T-cell (primary cell): Measurements from ENCODE around the gene SNHG17. TPM values are rescaled to one million over a fixed set of nuclear protein-coding genes. Genes with fewer than 3 reads are reported as not detected.
"Not testable (repeated sequence)": the region's sequence is repeated elsewhere in the genome, so short reads cannot be mapped to it uniquely, and the experiment has no call there.

Experiments used
- ATAC-seq, 4 experiments: fragments of 200-7000 bp in 3 of 4; fragments of 150-1000 bp in 1 of 4; cut with Tn5 transposase; replicated peaks in 1 of 4; 1 replicate in 3 of 4; 2 replicates in 1 of 4; pipeline ENCODE4 v1.10.0; 2021; ENCODE audit warnings: moderate library complexity in 3 of 4, mild to moderate bottlenecking in 2 of 4, moderate number of reproducible peaks in 1 of 4
- CTCF ChIA-PET, 2 donors: fragments of 300-600 bp; sonication (Branson Sonifier 250); formaldehyde crosslinking; loops; one replicate each; lab custom pipeline; 2022; ENCODE audit warnings: antibody characterized with exemption in 2 of 2; lab: Charles Lee
- POLR2A ChIA-PET, 2 donors: fragments of 300-600 bp; sonication (Branson Sonifier 250); formaldehyde crosslinking; loops; one replicate each; lab custom pipeline; 2022; ENCODE audit warnings: antibody characterized with exemption in 2 of 2; lab: Charles Lee
- DNase-seq, 35 experiments: peaks; one replicate each; pipeline versions ENCODE4 v3.0.0 to v3.0.0-alpha.2; 2013 to 2023
- H3K27ac ChIP-seq: one replicate; pipeline ENCODE4 v1.5.1; 2013; ENCODE audit warnings: low read length
- H3K27me3 ChIP-seq, 2 experiments: replicated peaks in 1 of 2; 1 replicate in 1 of 2; 2 replicates in 1 of 2; pipeline versions ENCODE4 v1.6.1 to v1.7.0; 2013; ENCODE audit warnings: low read length in 1 of 2, mixed read lengths in 1 of 2; ENCODE audit not compliant: control insufficient read depth in 2 of 2, insufficient read depth in 2 of 2; ENCODE audit errors: extremely low read depth in 1 of 2
- H3K36me3 ChIP-seq, 2 donors: 1 replicate in 1 of 2; 2 replicates in 1 of 2; pipeline versions ENCODE4 v1.6.1 to v1.7.0; 2013; ENCODE audit warnings: low read length in 1 of 2; ENCODE audit not compliant: control insufficient read depth in 2 of 2, insufficient read depth in 1 of 2; ENCODE audit errors: extremely low read depth in 1 of 2
- H3K4me1 ChIP-seq, 2 experiments: 1 replicate in 1 of 2; 2 replicates in 1 of 2; pipeline versions ENCODE4 v1.6.1 to v1.7.0; 2013; ENCODE audit warnings: low read length in 2 of 2, mixed read lengths in 1 of 2; ENCODE audit not compliant: insufficient read depth in 2 of 2, control insufficient read depth in 1 of 2; ENCODE audit errors: extremely low read depth in 1 of 2
- H3K4me3 ChIP-seq, 2 donors: 1 replicate in 1 of 2; 2 replicates in 1 of 2; pipeline versions ENCODE4 v1.5.1 to v1.7.0; 2013; ENCODE audit warnings: mild to moderate bottlenecking in 2 of 2, low read length in 1 of 2, moderate library complexity in 1 of 2; ENCODE audit not compliant: control insufficient read depth in 1 of 2; ENCODE audit errors: extremely low read depth in 1 of 2
- H3K9me3 ChIP-seq: 2 replicates; pipeline ENCODE4 v1.7.0; 2013
- H3K27ac Mint-ChIP-seq, 2 donors: one replicate each; pipeline ENCODE4 v1.8.0; 2020 to 2021; ENCODE audit warnings: mild to moderate bottlenecking in 2 of 2, mixed read lengths in 2 of 2
- H3K27me3 Mint-ChIP-seq, 2 donors: one replicate each; pipeline ENCODE4 v1.8.0; 2021 to 2022; ENCODE audit warnings: mixed read lengths in 2 of 2
- H3K36me3 Mint-ChIP-seq: one replicate; pipeline ENCODE4 v1.8.0; 2021; ENCODE audit warnings: mixed read lengths
- H3K4me1 Mint-ChIP-seq, 3 donors: one replicate each; pipeline ENCODE4 v1.8.0; 2020 to 2022; ENCODE audit warnings: mixed read lengths in 3 of 3, mild to moderate bottlenecking in 1 of 3
- H3K4me3 Mint-ChIP-seq, 3 donors: one replicate each; pipeline ENCODE4 v1.8.0; 2020 to 2022; ENCODE audit warnings: mild to moderate bottlenecking in 3 of 3, mixed read lengths in 3 of 3, moderate library complexity in 3 of 3
- H3K9me3 Mint-ChIP-seq, 3 donors: one replicate each; pipeline ENCODE4 v1.8.0; 2020 to 2022; ENCODE audit warnings: mixed read lengths in 3 of 3
- WGBS: methylation state at CpG from one replicate; pipeline ENCODE4 v1.1.5; 2013; ENCODE audit warnings: missing lambda C conversion rate; ENCODE audit not compliant: insufficient coverage; 5-methylcytosine and 5-hydroxymethylcytosine counted together
- total RNA-seq, 35 experiments: library from RNA in 6 of 35; stranded (reverse) in 6 of 35; fragments of 120-200 nt in 1 of 35; gene quantifications; one replicate each; pipeline versions ENCODE4 v1.2.1 to v1.2.4 and lab custom pipeline; 2013 to 2026

The SNHG17 gene
- total RNA-seq, 5 donors from 2014 or later (not counting 1 experiment from before 2014, with no cell fraction given), result 46.7 to 77.9 (median 67.6) TPM

DNA sequence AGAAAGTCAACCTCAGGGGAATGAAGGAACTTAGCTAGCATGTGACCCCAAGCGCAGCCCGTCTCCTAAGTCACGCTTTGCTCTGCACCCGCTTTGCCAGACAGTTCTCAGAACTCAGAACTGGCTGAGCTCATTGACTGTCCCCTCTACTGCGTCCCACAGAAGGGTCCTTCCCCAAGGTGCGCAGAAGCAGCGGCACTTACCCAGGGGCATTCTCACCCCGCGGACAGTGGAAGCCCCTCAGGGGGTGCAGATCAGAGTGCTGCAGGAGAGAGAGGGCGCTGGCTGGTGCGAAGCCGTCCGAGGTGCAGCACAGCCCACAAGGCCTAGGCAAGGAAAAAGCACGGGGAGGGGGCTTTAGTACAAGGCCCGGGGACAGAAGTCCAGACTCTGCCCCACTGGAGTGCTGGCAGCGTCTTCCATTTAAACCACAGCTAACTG is 807 bp downstream of the SNHG17 start:
- ChIA-PET CTCF (interaction anchor here (0.6 to 3.5 kb wide), 9 partner anchors 9 to 1918 kb away, joined by 3 to 72 read pairs (median 5); partner anchors contain the start of gene RALGAPB (in 1 of the 2)), POLR2A (interaction anchor here in 1 of 2 donors (2.2 kb wide), 1 partner anchor 13 kb away, joined by 23 read pairs; no protein-coding TSS in a partner anchor)
- peak overlapping the region; percentile 88 for H3K27ac ChIP-seq
- H3K9me3 Mint-ChIP-seq, result no peaks in the 10 kb centered on the region
- peak overlapping the region; percentile 89 to 95 (median 93) for H3K4me3 Mint-ChIP-seq
- 5% methylated on average over 15 of the region's 16 CpGs for WGBS
- DNase-seq, result peak in 16 of 35 experiments; percentile 1 to 44 (median 13)
- H3K4me3 ChIP-seq, result peak overlapping the region; percentile 70 to 86
- peaks cover 6 to 29% of the 10 kb centered on the region in 2 experiments for H3K4me1 ChIP-seq
- peaks cover 0 to 6% of the 10 kb centered on the region in 2 experiments for H3K27me3 ChIP-seq
- peaks cover 46 to 48% (median 47%) of the 10 kb centered on the region in 3 donors for H3K4me1 Mint-ChIP-seq
- H3K27ac Mint-ChIP-seq, result peak overlapping the region; percentile 89 to 95
- peak in 3 of 4 experiments; percentile 31 to 40 (median 31) for ATAC-seq
- peaks cover 34% of the 10 kb centered on the region for H3K36me3 Mint-ChIP-seq
- peaks cover 0 to 6% of the 10 kb centered on the region in 2 donors for H3K27me3 Mint-ChIP-seq
- H3K36me3 ChIP-seq, result peaks cover 9 to 39% of the 10 kb centered on the region in 2 donors
- H3K9me3 ChIP-seq, result no peaks in the 10 kb centered on the region

DNA sequence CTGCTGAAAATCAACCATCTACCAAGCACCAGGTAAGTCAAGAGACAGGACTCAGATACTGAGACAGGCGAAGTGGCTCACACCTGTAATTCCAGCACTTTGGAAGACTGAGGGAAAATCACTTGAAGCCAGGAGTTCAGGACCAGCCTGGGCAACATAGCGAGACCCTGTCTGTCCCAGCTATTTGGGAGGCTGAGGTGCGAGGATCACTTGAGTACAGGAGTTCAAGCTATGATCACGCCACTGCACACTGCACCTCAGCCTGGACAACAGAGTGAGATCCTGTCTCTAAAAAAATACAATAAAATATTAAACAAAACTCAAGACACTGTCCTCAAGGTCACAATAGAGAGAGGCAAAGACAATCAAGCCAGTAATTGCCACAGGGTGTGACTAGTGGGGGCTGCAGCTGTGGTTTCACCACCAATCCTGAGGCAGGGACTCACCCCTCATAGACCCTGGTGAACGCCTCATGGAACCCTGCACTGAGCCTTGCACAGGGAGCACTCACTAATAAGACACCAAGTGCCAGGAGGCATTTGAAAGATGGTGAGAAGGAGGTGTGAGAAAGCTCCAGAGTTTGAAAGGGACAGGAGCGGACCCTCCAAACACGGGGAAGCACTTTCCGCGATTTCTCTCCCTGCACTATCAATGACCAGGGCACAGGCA is 1.7 kb downstream of the SNHG17 start:
- Mint-ChIP-seq H3K4me3 (peak overlapping the region; percentile 89 to 95 (median 93)), H3K27me3 (peaks cover 0 to 3% of the 10 kb centered on the region in 2 donors), H3K9me3 (no peaks in the 10 kb centered on the region), H3K36me3 (peaks cover 43% of the 10 kb centered on the region), H3K27ac (peak overlapping the region; percentile 89 to 95), H3K4me1 (peaks cover 52 to 54% (median 53%) of the 10 kb centered on the region in 3 donors)
- Histone ChIP-seq H3K4me1 (peaks cover 6 to 29% of the 10 kb centered on the region in 2 experiments), H3K27ac (peak overlapping the region; percentile 88), H3K27me3 (peaks cover 0 to 6% of the 10 kb centered on the region in 2 experiments), H3K9me3 (no peaks in the 10 kb centered on the region), H3K36me3 (peaks cover 9 to 48% of the 10 kb centered on the region in 2 donors), H3K4me3 (no peak overlapping the region)
- no peak for ATAC-seq
- POLR2A ChIA-PET, result interaction anchor here in 1 of 2 donors (2.2 kb wide), 1 partner anchor 13 kb away, joined by 23 read pairs; no protein-coding TSS in a partner anchor
- 100% methylated on average over 1 of the region's 9 CpGs for WGBS
- CTCF ChIA-PET, result interaction anchor here (0.6 to 3.5 kb wide), 7 partner anchors 11 to 427 kb away, joined by 3 to 72 read pairs (median 5); partner anchors contain the start of gene RALGAPB (in 1 of the 2)
- DNase-seq, result no peak

DNA sequence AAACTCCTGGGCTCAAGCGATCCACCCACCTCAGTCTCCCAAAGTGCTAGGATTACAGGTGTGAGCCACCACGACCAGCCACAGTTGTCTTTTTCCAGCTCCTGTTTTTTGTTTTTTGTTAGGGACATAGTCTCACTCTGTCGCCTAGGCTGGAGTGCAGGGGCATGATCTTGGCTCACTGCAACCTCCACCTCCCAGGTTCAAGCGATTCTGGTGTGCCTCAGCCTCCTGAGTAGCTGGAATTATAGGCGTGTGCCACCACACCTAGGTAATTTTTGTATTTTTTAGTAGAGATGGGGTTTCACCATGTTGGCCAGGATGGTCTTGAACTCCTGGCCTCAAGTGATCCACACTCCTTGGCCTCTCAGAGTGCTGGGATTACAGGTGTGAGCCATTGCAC is 2.3 kb downstream of the SNHG17 start:
- H3K36me3 Mint-ChIP-seq, result peaks cover 48% of the 10 kb centered on the region
- H3K27ac Mint-ChIP-seq, result not testable (repeated sequence)
- H3K36me3 ChIP-seq, result peaks cover 9 to 54% of the 10 kb centered on the region in 2 donors

DNA sequence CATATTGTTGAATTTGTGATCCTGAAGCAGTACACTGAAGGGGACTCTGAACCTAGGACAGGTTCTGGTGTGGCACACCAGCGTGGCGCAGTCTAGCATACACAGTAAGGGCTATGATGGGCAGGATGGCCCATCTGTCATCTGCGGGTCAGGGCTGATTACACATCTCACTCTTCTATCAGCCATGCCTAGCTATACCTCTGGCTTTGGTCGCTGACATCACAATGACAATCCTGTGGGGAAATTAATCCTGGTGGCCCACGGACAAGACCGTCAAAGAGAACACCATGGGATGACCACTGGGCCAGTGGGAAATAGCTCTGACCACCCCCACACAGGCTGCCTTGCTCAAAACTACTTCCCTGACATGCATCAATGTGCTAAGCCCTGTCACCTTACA is 2.8 kb downstream of the SNHG17 start:
- Mint-ChIP-seq H3K36me3 (peaks cover 51% of the 10 kb centered on the region), H3K27me3 (peaks cover 0 to 2% of the 10 kb centered on the region in 2 donors), H3K4me3 (peak overlapping the region in 1 of 3 donors; percentile 3), H3K4me1 (peaks cover 53 to 62% (median 57%) of the 10 kb centered on the region in 3 donors), H3K9me3 (no peaks in the 10 kb centered on the region), H3K27ac (peak overlapping the region; percentile 3 to 7)
- WGBS, result 90% methylated on average over 2 of the region's 6 CpGs
- no peak overlapping the region for H3K4me3 ChIP-seq
- DNase-seq, result no peak
- POLR2A ChIA-PET, result interaction anchor here in 1 of 2 donors (0.6 kb wide), 1 partner anchor 15 kb away, joined by 4 read pairs; no protein-coding TSS in a partner anchor
- peaks cover 9 to 59% of the 10 kb centered on the region in 2 donors for H3K36me3 ChIP-seq
- no peak overlapping the region for H3K27ac ChIP-seq
- CTCF ChIA-PET, result interaction anchor here in 1 of 2 donors (1.3 to 3.5 kb wide), 2 partner anchors 15 kb away, joined by 5 to 72 read pairs; no protein-coding TSS in a partner anchor
- no peak for ATAC-seq
- H3K9me3 ChIP-seq, result no peaks in the 10 kb centered on the region
- H3K27me3 ChIP-seq, result no peaks in the 10 kb centered on the region
- H3K4me1 ChIP-seq, result peaks cover 6 to 29% of the 10 kb centered on the region in 2 experiments

More for the DNA sequence above, 2.3 kb downstream of the SNHG17 start:
- H3K27ac ChIP-seq, H3K9me3 Mint-ChIP-seq, H3K27me3 Mint-ChIP-seq, H3K4me3 ChIP-seq, ATAC-seq, H3K9me3 ChIP-seq, H3K27me3 ChIP-seq, DNase-seq: not testable (repeated sequence)
- peaks cover 52 to 57% (median 57%) of the 10 kb centered on the region in 3 donors for H3K4me1 Mint-ChIP-seq
- WGBS, result 63% methylated on average over 2 of the region's 5 CpGs
- H3K4me3 Mint-ChIP-seq, result peak overlapping the region in 2 of 3 donors; percentile 17 to 89
- POLR2A ChIA-PET, result interaction anchor here in 1 of 2 donors (0.6 kb wide), 1 partner anchor 14 kb away, joined by 4 read pairs; no protein-coding TSS in a partner anchor
- peaks cover 6 to 29% of the 10 kb centered on the region in 2 experiments for H3K4me1 ChIP-seq
- CTCF ChIA-PET, result interaction anchor here in 1 of 2 donors (0.7 to 3.5 kb wide), 2 partner anchors 14 to 426 kb away, joined by 3 to 72 read pairs; no protein-coding TSS in a partner anchor

GRCh38 chr20:38430679-38431325 is 4.3 kb downstream of the SNHG17 start:
- WGBS, result 86% methylated on average over 8 of the region's 8 CpGs
- no peaks in the 10 kb centered on the region for H3K27me3 ChIP-seq
- H3K4me3 ChIP-seq, result no peak overlapping the region
- POLR2A ChIA-PET, result no interaction called here
- peaks cover 6 to 29% of the 10 kb centered on the region in 2 experiments for H3K4me1 ChIP-seq
- Mint-ChIP-seq H3K9me3 (no peaks in the 10 kb centered on the region), H3K27me3 (no peaks in the 10 kb centered on the region), H3K4me1 (peaks cover 62 to 66% (median 62%) of the 10 kb centered on the region in 3 donors), H3K27ac (peak overlapping the region in 1 of 2 donors; percentile 4), H3K4me3 (no peak overlapping the region), H3K36me3 (peaks cover 65% of the 10 kb centered on the region)
- DNase-seq, result no peak
- H3K9me3 ChIP-seq, result no peaks in the 10 kb centered on the region
- H3K36me3 ChIP-seq, result peaks cover 22 to 74% of the 10 kb centered on the region in 2 donors
- CTCF ChIA-PET, result interaction anchor here in 1 of 2 donors (1.3 to 1.5 kb wide), 2 partner anchors 15 to 16 kb away, joined by 5 read pairs; no protein-coding TSS in a partner anchor
- no peak overlapping the region for H3K27ac ChIP-seq
- ATAC-seq, result no peak
